Measurements from ENCODE around the gene CEPT1. TPM values are rescaled to one million over a fixed set of nuclear protein-coding genes. Genes with fewer than 3 reads are reported as not detected.

Gene CEPT1
- polyA plus RNA-seq, 1 of the 3 experiments (the other 2 are of a cell fraction), result 11.6 TPM

- TF ChIP-seq TEAD4 (IDR thresholded peaks at IDR 0.05; ENCODE audit: borderline replicate concordance, insufficient read depth) (no peak), GATA2 (CRISPR knock-in tag; IDR thresholded peaks at IDR 0.05) (no peak)
- TF ChIP-seq, protein P1, sequence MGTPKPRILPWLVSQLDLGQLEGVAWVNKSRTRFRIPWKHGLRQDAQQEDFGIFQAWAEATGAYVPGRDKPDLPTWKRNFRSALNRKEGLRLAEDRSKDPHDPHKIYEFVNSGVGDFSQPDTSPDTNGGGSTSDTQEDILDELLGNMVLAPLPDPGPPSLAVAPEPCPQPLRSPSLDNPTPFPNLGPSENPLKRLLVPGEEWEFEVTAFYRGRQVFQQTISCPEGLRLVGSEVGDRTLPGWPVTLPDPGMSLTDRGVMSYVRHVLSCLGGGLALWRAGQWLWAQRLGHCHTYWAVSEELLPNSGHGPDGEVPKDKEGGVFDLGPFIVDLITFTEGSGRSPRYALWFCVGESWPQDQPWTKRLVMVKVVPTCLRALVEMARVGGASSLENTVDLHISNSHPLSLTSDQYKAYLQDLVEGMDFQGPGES (IDR thresholded peaks at IDR 0.05; ENCODE audit: low read depth, low read length), result no peak
- Histone ChIP-seq H2AFZ (ENCODE audit: low read depth) (no peak overlapping the region), H3K9me2 (no peaks in the 10 kb centered on the region), H3K9me3 (no peaks in the 10 kb centered on the region), H3K36me3 (replicated peaks in 1 of 2; ENCODE audit: control insufficient read depth in 1 of 2, insufficient read depth in 2 of 2, low read length in 1 of 2) (no peaks in the 10 kb centered on the region), H3K4me2 (no peak overlapping the region), H3K27me3 (ENCODE audit: insufficient read depth) (no peaks in the 10 kb centered on the region), H4K20me1 (ENCODE audit: insufficient read depth) (no peaks in the 10 kb centered on the region), H3K27ac (ENCODE audit: low read depth in 2 of 2, low read length in 1 of 2) (no peak overlapping the region), H3K79me2 (ENCODE audit: insufficient read depth) (no peaks in the 10 kb centered on the region), H3K4me1 (ENCODE audit: control insufficient read depth in 1 of 2, insufficient read depth in 2 of 2, low read depth in 1 of 2, low read length in 1 of 2) (no peaks in the 10 kb centered on the region), H3F3A (replicated peaks; ENCODE audit: insufficient read depth) (no peaks in the 10 kb centered on the region), H3K9ac (no peak overlapping the region), H3K4me3 (ENCODE audit: low read depth in 2 of 2, low read length in 1 of 2) (no peak overlapping the region)
- WGBS (ENCODE audit: low lambda C conversion rate), result 79% methylated on average over 2 of the region's 6 CpGs
- ChIA-PET CTCF (interaction anchor here (1.3 to 2.1 kb wide), 2 partner anchors 9 to 10 kb away, joined by 4 to 8 read pairs; no protein-coding TSS in a partner anchor), POLR2A (no interaction called here)
- no peak for DNase-seq
These were observed 73.4 kb downstream of the CEPT1 start for GRCh38 chr1:111213412-111213811.

DNA sequence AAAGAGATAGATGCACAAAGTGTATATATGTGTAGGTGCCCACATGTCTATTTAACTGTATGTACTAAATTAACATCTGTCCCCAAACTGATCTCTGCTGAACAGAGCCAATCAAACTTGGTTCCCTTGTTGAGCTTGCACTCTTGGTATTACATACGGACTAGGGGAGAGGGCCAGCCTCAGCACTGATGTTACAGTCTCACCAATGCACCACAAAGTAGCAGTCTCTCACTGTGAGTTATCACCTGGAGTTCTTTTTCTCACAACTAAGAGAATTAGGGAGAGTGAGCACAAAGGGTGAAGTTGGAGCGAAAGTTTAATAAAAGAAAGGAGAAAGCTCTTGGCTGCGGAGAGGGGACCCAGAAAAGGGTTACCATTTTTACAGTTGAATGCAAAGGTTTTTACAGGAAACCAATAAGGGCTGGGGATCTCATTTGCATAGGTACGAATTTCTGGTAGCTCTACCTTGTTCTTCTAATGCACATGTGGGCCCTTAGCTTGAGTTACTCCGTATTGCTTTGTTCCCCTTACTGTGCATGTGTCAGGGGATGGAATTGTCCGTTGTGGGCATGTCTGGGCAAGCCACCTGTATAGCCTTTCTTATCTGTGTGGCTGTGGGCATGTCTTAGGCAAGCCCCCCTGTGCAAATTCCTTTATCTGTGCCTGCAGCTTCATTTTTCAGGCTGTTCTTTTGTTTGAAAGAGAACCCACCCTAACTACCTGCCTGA is 74.2 kb downstream of the CEPT1 start:
- Histone ChIP-seq H3K4me1 (ENCODE audit: control insufficient read depth in 1 of 2, insufficient read depth in 2 of 2, low read depth in 1 of 2, low read length in 1 of 2) (no peaks in the 10 kb centered on the region), H2AFZ (ENCODE audit: low read depth) (no peak overlapping the region; the same call in 1 of the 2 replicates), H3K9me2 (no peaks in the 10 kb centered on the region), H3K9me3 (no peaks in the 10 kb centered on the region), H3K79me2 (ENCODE audit: insufficient read depth) (no peaks in the 10 kb centered on the region), H3K27ac (ENCODE audit: low read depth in 2 of 2, low read length in 1 of 2) (no peak overlapping the region; a peak in 1 of 4 replicates), H3F3A (replicated peaks; ENCODE audit: insufficient read depth) (no peaks in the 10 kb centered on the region), H3K9ac (no peak overlapping the region), H4K20me1 (ENCODE audit: insufficient read depth) (no peaks in the 10 kb centered on the region), H3K4me3 (ENCODE audit: low read depth in 2 of 2, low read length in 1 of 2) (no peak overlapping the region), H3K36me3 (replicated peaks in 1 of 2; ENCODE audit: control insufficient read depth in 1 of 2, insufficient read depth in 2 of 2, low read length in 1 of 2) (no peaks in the 10 kb centered on the region), H3K4me2 (no peak overlapping the region), H3K27me3 (ENCODE audit: insufficient read depth) (no peaks in the 10 kb centered on the region)
- WGBS (ENCODE audit: low lambda C conversion rate), result 74% methylated on average over 6 of the region's 6 CpGs
- no peak for DNase-seq
- CTCF ChIA-PET, result interaction anchor here (1.3 to 10.2 kb wide), 4 partner anchors 9 to 189 kb away, joined by 3 to 161 read pairs (median 6); no protein-coding TSS in a partner anchor
- POLR2A ChIA-PET, result no interaction called here
- TF ChIP-seq FOXJ3 (CRISPR knock-in tag; IDR thresholded peaks at IDR 0.05), result no peak
- no peak for TF ChIP-seq ELF1 (IDR thresholded peaks at IDR 0.05)
- no peak for TF ChIP-seq RAD21 (IDR thresholded peaks at IDR 0.05; ENCODE audit: low read length)
- no peak for TF ChIP-seq USF2 (IDR thresholded peaks at IDR 0.05; ENCODE audit: borderline replicate concordance, low read depth, low read length)
- no peak for TF ChIP-seq MEF2A (IDR thresholded peaks at IDR 0.05; ENCODE audit: borderline replicate concordance, low read depth)
- no peak for TF ChIP-seq RXRA (IDR thresholded peaks at IDR 0.05; ENCODE audit: borderline replicate concordance, low read depth)
- no peak for TF ChIP-seq MXI1 (IDR thresholded peaks at IDR 0.05; ENCODE audit: low read depth, low read length)
- TF ChIP-seq GABPA (IDR thresholded peaks at IDR 0.05; ENCODE audit: low read depth), result no peak
- no peak for TF ChIP-seq RCOR1 (IDR thresholded peaks at IDR 0.05; ENCODE audit: low read length)
